Measurements from ENCODE around the gene ARHGEF5.
"Not testable (repeated sequence)": the region's sequence is repeated elsewhere in the genome, so short reads cannot be mapped to it uniquely, and the experiment has no call there.

The ARHGEF5 gene

GRCh38 chr7:144355176-144355822, at the start of gene ARHGEF5:
TSS of gene ARHGEF5 (plus strand) at chr7:144355402. CDS start at chr7:144362670, 7,268 bp downstream.
- not testable (repeated sequence) for DNase-seq

DNA sequence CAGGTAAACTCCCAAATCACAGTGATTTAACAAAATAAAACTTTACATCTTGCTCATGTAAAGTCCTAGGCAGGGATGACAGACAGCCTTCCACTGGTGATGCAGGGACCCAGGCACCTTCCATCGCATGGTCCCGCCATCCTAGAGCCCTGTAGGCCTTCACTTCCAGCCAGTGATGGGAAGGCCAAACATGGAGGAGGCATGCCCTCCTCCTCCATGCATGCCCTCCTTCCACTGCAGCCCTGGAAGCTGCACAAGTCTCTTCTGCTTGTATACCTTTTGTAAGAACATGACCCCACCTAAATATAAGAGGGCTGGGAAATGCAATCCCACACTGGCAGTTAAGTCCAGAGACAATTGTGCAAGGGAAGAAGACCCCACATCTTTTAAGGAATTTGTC, 45.5 kb upstream of the ARHGEF5 start:
- not testable (repeated sequence) for DNase-seq

DNA sequence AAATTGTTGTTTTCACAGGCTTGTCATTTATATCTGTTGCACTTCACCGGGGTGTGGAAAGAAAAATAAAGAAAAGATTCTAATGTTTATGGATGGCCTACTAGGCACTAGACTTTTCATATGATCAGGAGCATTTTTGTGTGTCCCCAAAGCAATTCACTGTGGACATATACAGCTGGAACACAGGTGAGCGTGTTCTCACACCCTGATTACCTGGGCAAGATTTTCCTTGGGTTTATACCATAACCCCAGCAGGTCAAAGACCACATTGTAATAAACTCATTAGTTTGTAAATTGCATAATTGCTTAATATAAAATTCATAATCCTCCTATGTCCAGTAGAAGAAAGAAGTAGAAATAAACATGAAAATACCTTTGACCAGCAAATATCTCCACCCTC, 44.0 kb upstream of the ARHGEF5 start:
- not testable (repeated sequence) for DNase-seq

DNA sequence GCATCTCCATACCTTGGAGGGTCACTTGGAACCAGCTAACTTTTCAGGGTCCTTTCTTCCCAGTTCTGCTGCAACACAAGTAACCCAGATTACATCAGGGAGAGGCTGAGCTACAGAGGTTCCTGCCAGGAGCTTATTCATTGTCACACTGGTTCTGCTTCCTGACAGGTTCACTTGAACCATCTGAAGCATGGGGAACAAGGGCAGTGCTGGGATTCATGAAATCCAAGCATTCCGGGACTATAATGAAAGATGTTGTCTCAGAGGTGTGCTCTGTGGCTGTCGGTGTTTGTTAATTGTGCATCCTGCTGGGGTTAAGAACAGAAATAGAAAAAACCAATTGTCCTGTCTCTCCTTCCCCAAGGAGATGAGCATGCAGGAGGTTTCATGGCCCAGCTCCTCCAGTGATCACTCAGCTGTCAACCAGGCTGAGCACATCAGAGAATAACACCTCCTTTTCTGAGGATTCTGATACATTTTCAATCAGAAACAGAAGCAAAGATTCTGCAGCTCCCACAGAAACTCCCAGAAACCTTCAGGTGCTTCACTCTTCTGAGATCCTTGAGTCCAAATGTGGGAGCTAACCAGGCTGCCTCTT, 43.2 kb upstream of the ARHGEF5 start, which contains the start of gene OR2A1:
Gene OR2A1 (plus strand): TSS at position 548 of the 598 bp plus-strand sequence. CDS start 5,706 bp downstream, outside the sequence.
- DNase-seq, result not testable (repeated sequence)

DNA sequence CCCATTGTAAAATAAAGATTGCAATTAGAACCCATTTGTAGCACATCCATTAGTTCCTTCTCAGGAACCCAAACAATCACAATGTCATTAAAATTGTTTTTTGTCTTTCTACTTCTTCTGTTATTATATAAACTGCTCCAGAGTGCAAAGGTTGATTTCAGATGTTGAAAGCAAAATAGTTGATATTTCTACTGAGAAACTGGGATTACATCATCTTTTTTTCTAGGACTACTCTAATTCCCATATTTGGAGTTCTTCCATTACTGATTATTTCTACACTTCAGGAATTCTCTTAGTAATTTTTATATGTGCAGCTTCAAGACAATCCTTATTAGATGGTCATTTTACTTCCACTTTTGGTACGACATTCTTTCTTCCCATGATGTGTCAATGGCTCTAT, 37.7 kb upstream of the ARHGEF5 start:
- not testable (repeated sequence) for DNase-seq

- not testable (repeated sequence) for DNase-seq
These were observed 35.7 kb upstream of the ARHGEF5 start for GRCh38 chr7:144319547-144319946.

- not testable (repeated sequence) for DNase-seq
These were observed 33.5 kb upstream of the ARHGEF5 start for GRCh38 chr7:144321677-144322206.

DNA sequence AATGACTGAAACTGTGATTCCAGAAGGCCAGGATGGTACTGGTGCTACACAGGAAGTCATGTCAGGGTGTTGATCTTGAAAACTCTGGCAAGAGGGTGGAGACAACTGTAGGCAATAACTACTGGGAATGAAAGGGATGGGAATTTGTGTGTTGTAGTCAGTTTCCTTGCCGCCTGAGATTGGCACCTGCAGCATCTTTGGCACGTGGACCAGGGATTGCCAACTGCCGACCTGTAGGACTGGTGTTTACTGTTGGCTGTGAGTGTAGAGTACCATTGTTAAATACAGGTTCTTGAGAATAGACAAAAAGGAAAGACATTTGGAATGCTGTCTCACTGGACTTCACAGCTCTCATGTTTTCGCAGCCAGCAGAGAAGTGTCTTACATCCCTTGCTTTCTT, 31.8 kb upstream of the ARHGEF5 start:
- DNase-seq, result not testable (repeated sequence)

DNA sequence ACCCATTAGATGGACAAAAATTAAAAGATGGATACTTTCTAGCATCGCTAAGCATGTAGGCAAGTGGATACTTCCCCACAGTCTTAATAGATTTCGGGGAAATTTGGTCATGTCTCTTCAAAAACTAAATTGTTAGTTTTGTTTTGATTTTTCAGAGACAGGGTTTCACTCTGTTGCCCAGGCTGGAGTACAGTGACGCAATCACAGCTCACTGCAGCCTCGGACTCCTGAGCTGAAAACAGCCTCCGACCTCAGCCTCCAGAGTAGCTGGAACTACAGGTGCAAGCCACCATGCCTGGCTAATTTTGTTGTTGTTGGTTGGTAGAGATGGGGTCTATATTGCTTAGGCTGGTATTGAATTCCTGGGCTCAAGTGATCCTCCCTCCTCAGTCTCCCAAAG, 29.3 kb upstream of the ARHGEF5 start:
- not testable (repeated sequence) for DNase-seq

DNA sequence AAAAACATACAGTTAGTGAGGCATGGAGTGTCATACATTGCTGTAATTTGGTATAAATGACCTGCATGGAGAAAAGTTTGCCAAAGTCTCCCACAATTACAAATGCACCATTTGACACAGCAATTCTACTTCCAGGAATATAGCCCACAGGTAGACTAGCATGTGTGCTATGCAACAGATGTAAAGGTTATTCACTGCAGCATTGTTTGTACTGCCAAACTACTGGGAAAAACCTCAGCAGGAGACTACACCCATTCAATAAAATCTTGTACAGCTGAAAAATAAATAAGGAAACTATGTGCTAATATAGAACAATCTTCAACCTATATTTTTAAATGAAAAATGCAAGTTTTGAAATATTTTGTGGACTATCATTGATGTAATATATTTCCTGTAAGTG, 25.2 kb upstream of the ARHGEF5 start:
- not testable (repeated sequence) for DNase-seq

DNA sequence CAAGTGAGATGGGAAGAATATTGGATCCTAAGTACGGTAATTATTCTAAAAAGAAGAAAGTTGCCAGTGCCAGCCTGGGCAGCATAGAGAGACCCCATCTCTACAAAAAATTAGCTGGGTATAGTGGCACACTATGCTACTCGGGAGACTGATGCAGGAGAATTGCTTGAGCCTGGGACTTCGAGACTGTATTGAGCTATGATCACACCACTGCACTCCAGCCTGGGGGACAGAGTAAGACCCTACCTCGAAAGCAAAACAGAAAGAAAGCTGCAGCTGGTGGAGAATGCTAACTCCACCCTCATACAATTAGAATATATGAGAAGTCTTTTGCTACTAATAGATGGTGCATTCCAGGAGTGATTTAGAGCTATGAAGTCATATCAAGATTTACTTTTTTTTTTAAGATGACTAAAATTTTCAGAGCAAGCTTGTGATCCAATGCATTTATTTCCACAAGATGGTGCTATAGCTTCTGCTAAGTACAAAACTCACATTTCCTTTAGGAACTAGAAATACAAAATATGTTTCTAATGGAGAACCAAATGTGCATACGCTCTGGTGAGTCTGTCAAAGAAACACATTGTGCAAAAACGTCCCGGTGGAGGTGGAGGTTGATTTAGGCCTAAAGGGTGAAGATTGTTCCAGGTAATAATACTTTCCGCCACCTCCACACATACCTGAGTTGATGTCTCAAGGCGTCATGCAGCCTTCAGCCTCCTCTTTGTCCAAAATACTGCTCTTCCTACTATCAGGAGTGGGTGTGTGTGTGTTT, 23.8 kb upstream of the ARHGEF5 start:
- not testable (repeated sequence) for DNase-seq

GRCh38 chr7:144331996-144332288, 23.3 kb upstream of the ARHGEF5 start:
- not testable (repeated sequence) for DNase-seq

DNA sequence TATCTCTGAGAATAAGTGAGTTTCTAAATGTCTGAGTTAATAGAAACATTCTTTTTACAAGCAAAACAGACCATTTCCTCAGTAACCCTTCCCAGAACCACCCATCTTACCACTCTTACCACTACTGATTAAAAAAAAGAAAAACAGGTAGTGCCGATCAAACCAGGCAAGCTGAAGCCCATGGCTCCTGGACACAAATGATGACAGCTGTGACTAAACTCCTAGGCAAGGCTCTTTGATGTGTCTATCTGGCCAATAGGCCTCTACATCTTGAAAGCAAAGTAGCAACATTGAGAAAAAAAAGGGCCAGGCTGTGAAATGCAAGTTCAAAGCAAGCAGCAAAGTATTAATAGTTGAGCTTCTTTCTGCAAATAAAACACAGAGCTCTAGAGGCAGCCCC, 6.6 kb upstream of the ARHGEF5 start:
- DNase-seq, result not testable (repeated sequence)

- DNase-seq, result not testable (repeated sequence)
These were observed 3.5 kb upstream of the ARHGEF5 start for GRCh38 chr7:144351667-144352066.

- not testable (repeated sequence) for DNase-seq
These were observed 983 bp downstream of the ARHGEF5 start for GRCh38 chr7:144356185-144356584.

- not testable (repeated sequence) for DNase-seq
These were observed 1.7 kb downstream of the ARHGEF5 start for GRCh38 chr7:144356860-144357259.

DNA sequence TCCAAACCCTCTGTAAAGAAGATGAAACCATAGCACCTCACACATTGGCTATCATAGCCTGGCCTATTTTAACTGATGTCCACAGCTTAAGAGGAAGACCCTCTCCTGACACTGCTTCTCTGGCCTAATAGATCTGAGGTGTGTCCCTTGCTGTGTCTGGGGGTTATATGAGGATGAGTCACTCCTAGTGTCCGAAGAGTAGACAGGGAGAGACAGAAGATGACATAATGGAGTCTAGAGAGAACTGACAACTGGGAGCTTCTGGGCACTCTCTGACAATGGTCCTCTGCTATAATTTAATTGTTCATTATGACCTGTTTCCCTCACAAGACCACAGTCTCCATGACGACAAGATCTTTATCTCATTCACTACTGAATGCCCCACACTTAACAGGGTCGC, 6.9 kb downstream of the ARHGEF5 start:
- DNase-seq, result not testable (repeated sequence)

GRCh38 chr7:144365523-144365922, 10.3 kb downstream of the ARHGEF5 start:
- DNase-seq, result not testable (repeated sequence)

DNA sequence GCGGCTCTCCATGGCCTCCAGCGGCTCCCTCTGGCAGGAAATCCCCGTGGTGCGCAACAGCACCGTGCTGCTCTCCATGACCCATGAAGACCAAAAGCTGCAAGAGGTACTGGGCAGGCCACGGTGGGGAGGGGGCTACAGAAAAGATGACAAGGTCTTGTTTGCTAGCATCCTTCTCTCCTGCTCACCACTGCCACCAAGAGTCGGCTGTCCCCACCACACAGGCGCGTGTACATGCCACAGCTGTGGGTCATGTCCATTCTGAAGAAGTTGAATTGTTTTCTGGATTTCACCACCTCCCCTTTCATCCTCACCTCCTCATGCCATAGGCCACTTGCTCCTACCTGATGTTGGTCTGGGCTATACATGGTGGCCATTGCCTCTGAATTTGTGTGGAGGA, 12.0 kb downstream of the ARHGEF5 start:
- not testable (repeated sequence) for DNase-seq

DNA sequence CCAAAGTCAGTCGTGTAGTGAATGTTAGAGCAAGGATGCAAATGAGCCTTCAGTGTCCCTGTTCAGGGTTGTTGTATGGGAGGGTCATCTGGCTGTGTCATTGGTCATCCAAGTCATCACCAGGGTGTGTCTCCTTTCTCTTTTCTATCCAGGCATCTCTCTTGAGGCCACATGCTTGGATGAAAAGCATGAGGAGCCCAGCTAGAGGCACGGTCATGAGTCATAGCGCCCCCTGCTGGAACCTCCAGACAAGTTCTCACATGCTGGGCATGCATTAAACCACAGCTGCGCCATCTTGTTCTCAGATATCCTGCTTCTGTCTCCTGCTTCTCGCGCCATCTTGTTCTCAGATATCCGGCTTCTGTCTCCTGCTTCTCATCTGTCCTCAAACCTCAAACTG, 14.0 kb downstream of the ARHGEF5 start:
- DNase-seq, result not testable (repeated sequence)

- no peak for DNase-seq
These were observed 23.4 kb downstream of the ARHGEF5 start for GRCh38 chr7:144378651-144379050.

DNA sequence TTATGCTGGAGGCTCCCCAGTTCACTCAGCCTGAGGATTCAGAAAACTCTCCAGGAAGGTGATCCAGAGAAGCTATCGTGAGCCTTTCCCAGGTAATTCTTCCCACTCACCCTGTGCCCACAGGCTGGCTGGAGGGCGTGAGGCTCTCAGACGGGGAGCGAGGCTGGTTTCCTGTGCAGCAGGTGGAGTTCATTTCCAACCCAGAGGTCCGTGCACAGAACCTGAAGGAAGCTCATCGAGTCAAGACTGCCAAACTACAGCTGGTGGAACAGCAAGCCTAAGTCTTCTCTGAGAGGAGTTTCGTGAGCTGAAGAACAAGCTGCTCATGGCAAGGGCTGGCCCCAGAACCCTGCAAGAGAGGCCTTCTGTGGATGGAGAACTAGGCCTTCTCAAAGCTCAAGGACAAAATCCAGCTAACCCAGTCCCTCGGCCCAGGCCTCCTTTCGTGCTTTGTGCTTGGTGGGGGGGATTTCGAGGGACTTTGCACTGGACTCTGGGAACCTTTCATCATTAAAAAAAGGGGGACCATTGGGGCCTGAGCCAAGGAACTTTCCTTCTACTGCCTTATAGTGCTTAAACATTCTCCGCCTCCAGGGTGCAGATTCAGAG, 24.7 kb downstream of the ARHGEF5 start:
- no peak for DNase-seq

GRCh38 chr7:144384071-144384470, 28.9 kb downstream of the ARHGEF5 start:
- DNase-seq, result no peak

Data from activated naive CD4-positive, alpha-beta T cell treated with anti-CD3 and anti-CD28 coated beads, Interleukin-2, amount 50 U/mL, for 16 hours (primary cell).